K562 (cell line): Measurements from ENCODE around the gene HOATZ. TPM values are rescaled to one million over a fixed set of nuclear protein-coding genes. Genes with fewer than 3 reads are reported as not detected.

ENCODE experiments used
- ATAC-seq: fragments of 200-7000 bp; cut with Tn5 transposase; 3 replicates; pipeline ENCODE4 v1.9.1; 2020; ENCODE audit warnings: moderate library complexity
- BruUV-seq: library from RNA; stranded (reverse); fragments of 400-500 nt; replicated peaks from 2 replicates; lab custom pipeline; 2021; lab: Mats Ljungman, UMichigan
- CTCF ChIA-PET: fragments of 300-600 bp; formaldehyde crosslinking; extraction: SDS; loops from one replicate; lab custom pipeline; 2021; ENCODE audit warnings: low intra/inter-chr PET ratio; lab: Yijun Ruan, JAX
- POLR2A ChIA-PET: fragments of 300-600, 350-650 bp; sonication (Branson Sonifier 250); formaldehyde crosslinking; extraction: SDS; loops from one replicate; lab custom pipeline; 2021; ENCODE audit warnings: antibody characterized with exemption, inconsistent platforms; lab: Yijun Ruan, JAX
- DNase-seq, 4 experiments: peaks; one replicate each; pipeline versions ENCODE4 v3.0.0 to v3.0.0-alpha.2; 2011 to 2018; ENCODE audit warnings: low spot score in 3 of 4, mixed read lengths in 3 of 4; ENCODE audit errors: extremely low read depth in 1 of 4
- FAIRE-seq: peaks from 2 replicates; lab custom pipeline; 2011; peaks lifted over from hg19 to GRCh38; lab: Jason Lieb, UNC
- H2AFZ ChIP-seq: 2 replicates; pipeline ENCODE4 v1.6.0; 2011; ENCODE audit warnings: low read depth, low read length, control low read depth, inconsistent platforms
- H3K27ac ChIP-seq: fragments of 200-600 bp; 3 replicates; pipeline ENCODE4 v1.8.0; 2011; ENCODE audit warnings: low read depth, mild to moderate bottlenecking, control low read depth, inconsistent platforms, low read length, moderate library complexity, mixed read lengths; ENCODE audit errors: extremely low read depth
- H3K27me3 ChIP-seq, 2 experiments: fragments of 300-600 bp in 1 of 2; 2 replicates in 1 of 2; 3 replicates in 1 of 2; pipeline versions ENCODE4 v1.6.0 to v1.8.0; 2011; ENCODE audit warnings: inconsistent platforms in 2 of 2, low read length in 2 of 2, mild to moderate bottlenecking in 1 of 2, mixed read lengths in 1 of 2, moderate library complexity in 1 of 2; ENCODE audit not compliant: control insufficient read depth in 2 of 2, insufficient read depth in 2 of 2
- H3K36me3 ChIP-seq: fragments of 300-600 bp; 3 replicates; pipeline ENCODE4 v1.8.0; 2011; ENCODE audit warnings: mild to moderate bottlenecking, low read length, inconsistent platforms; ENCODE audit not compliant: control insufficient read depth, insufficient read depth
- H3K4me1 ChIP-seq, 2 experiments: fragments of 200-600 bp in 1 of 2; replicated peaks in 1 of 2; 2 replicates in 1 of 2; 3 replicates in 1 of 2; pipeline versions ENCODE4 v1.5.1 to v1.8.0; 2011; ENCODE audit warnings: inconsistent platforms in 2 of 2, low read length in 2 of 2, mild to moderate bottlenecking in 1 of 2, mixed read lengths in 1 of 2, moderate library complexity in 1 of 2; ENCODE audit not compliant: control insufficient read depth in 2 of 2, insufficient read depth in 2 of 2
- H3K4me2 ChIP-seq: 2 replicates; pipeline ENCODE4 v1.6.1; 2011; ENCODE audit warnings: low read length, control low read depth, inconsistent platforms, mixed read lengths; ENCODE audit not compliant: insufficient read depth
- H3K4me3 ChIP-seq: fragments of 200-600 bp; sonication (generic), shearing (Covaris generic); 2 replicates; pipeline ENCODE4 v1.5.1; 2016; ENCODE audit warnings: control low read depth, inconsistent platforms
- H3K79me2 ChIP-seq: fragments of 200-600 bp; 3 replicates; pipeline ENCODE4 v1.8.0; 2011; ENCODE audit warnings: low read length, inconsistent platforms; ENCODE audit not compliant: control insufficient read depth, insufficient read depth
- H3K9ac ChIP-seq, 2 experiments: 2 replicates each; pipeline versions ENCODE4 v1.6.0 to v1.6.1; 2011; ENCODE audit warnings: low read depth in 2 of 2, low read length in 2 of 2, control low read depth in 1 of 2, inconsistent platforms in 1 of 2, mild to moderate bottlenecking in 1 of 2, mixed read lengths in 1 of 2; ENCODE audit not compliant: insufficient read depth in 1 of 2
- H3K9me1 ChIP-seq: one replicate; pipeline ENCODE4 v1.6.0; 2011; ENCODE audit warnings: inconsistent platforms, mild to moderate bottlenecking, low read length, moderate library complexity; ENCODE audit not compliant: control insufficient read depth, insufficient read depth
- H3K9me3 ChIP-seq: replicated peaks from 2 replicates; pipeline ENCODE4 v1.5.1; 2011; ENCODE audit warnings: low read depth, low read length, inconsistent platforms; ENCODE audit not compliant: control insufficient read depth, insufficient read depth
- H4K20me1 ChIP-seq: replicated peaks from 2 replicates; pipeline ENCODE4 v1.6.1; 2011; ENCODE audit warnings: low read length, inconsistent platforms, mixed read lengths; ENCODE audit not compliant: control insufficient read depth, insufficient read depth
- ARHGAP35 ChIP-seq: fragments of 450-650 bp; IDR thresholded peaks from 2 replicates; pipeline ENCODE4 v1.6.1; 2018; ENCODE audit not compliant: partially characterized antibody
- ASH1L ChIP-seq: fragments of 450-650 bp; IDR thresholded peaks from 2 replicates; pipeline ENCODE4 v1.6.1; 2018; ENCODE audit warnings: borderline replicate concordance, mild to moderate bottlenecking, low read depth; ENCODE audit not compliant: partially characterized antibody
- CHD1 ChIP-seq: fragments of 200-600 bp; sonication (generic); IDR thresholded peaks from one replicate; pipeline ENCODE4 v1.6.1; 2012; ENCODE audit warnings: mild to moderate bottlenecking, moderate library complexity, low read length, inconsistent platforms
- GTF2A2 ChIP-seq: IDR thresholded peaks from 2 replicates; pipeline ENCODE4 v1.6.1; 2016; ENCODE audit warnings: mild to moderate bottlenecking, missing genetic modification characterization, missing compliant biosample characterization
- HNRNPLL ChIP-seq: fragments of 200-400 bp; formaldehyde crosslinking; IDR thresholded peaks from 2 replicates; pipeline ENCODE4 v1.6.1; 2017; ENCODE audit warnings: low read length, low read depth, mild to moderate bottlenecking; ENCODE audit not compliant: poor library complexity, severe bottlenecking
- MYC ChIP-seq, 2 experiments: fragments of 250-450 bp in 1 of 2; sonication (Bioruptor Pico) in 1 of 2; IDR thresholded peaks; 2 replicates each; pipeline versions ENCODE4 v1.5.1 to v1.6.1; 2012 to 2021; ENCODE audit warnings: low read depth in 2 of 2, borderline replicate concordance in 1 of 2, improper control_type of control experiment in 1 of 2, low read length in 1 of 2, mild to moderate bottlenecking in 1 of 2, moderate library complexity in 1 of 2
- PRPF4 ChIP-seq: fragments of 200-400 bp; formaldehyde crosslinking; IDR thresholded peaks from one replicate; pipeline ENCODE4 v1.6.1; 2017; ENCODE audit warnings: low read length, low read depth, mild to moderate bottlenecking; ENCODE audit not compliant: insufficient read depth, poor library complexity, severe bottlenecking
- in situ Hi-C: fragments of 300-500 bp; cut with MboI; formaldehyde crosslinking; loops from 4 replicates; pipeline ENCODE4 v1.15.0; 2018; ENCODE audit warnings: inconsistent platforms, mixed read lengths
- intact Hi-C: fragments of 100-400 bp; cut with micrococcal nuclease; formaldehyde crosslinking; loops from 2 replicates; pipeline ENCODE4 v1.14.2; 2022
- polyA plus RNA-seq, 8 experiments: library from polyadenylated mRNA; depleted of rRNA in 4 of 8; stranded (reverse) in 5 of 8; unstranded in 3 of 8; fragments of >200 nt; fragmentation: Nextera tagmentation in 2 of 8; fragmentation: Illumina TruSeq in 1 of 8; extraction: Ambion mirVana in 2 of 8; extraction: Trizol in 1 of 8; gene quantifications; 2 replicates each; pipeline versions ENCODE4 v1.2.1 to v1.2.3, GENCODE V29; 2011 to 2014; ENCODE audit warnings: inconsistent platforms in 1 of 8, missing spikeins in 1 of 8
- total RNA-seq, 7 experiments: library from RNA; depleted of rRNA in 6 of 7; stranded (reverse); fragments of >200 nt in 6 of 7; fragmentation: Illumina TruSeq in 2 of 7; extraction: Trizol in 2 of 7; gene quantifications; 2 replicates each; pipeline versions ENCODE4 v1.2.1 to v1.2.3, GENCODE V29; 2011 to 2021; ENCODE audit warnings: low replicate concordance in 1 of 7
- TF ChIP-seq, protein P1 (sequence below): sonication (generic); formaldehyde crosslinking; IDR thresholded peaks from 2 replicates; pipeline ENCODE4 v1.8.0; 2022; ENCODE audit warnings: mild to moderate bottlenecking, missing genetic modification reagents
- TF ChIP-seq, protein P2 (sequence below): fragments of 200-800 bp; sonication (Bioruptor generic); IDR thresholded peaks from 2 replicates; pipeline ENCODE4 v1.6.1; 2016; ENCODE audit warnings: missing genetic modification characterization, missing compliant biosample characterization

The HOATZ gene
- total and polyA plus RNA-seq, 9 of the 15 experiments (the other 6 are each of a cell fraction or from before 2014, with no cell fraction given), result not detected

GRCh38 chr11:111550258-111550657 lies 35.7 kb downstream of the HOATZ start (continued):
- no peak for TF ChIP-seq ARHGAP35

DNA sequence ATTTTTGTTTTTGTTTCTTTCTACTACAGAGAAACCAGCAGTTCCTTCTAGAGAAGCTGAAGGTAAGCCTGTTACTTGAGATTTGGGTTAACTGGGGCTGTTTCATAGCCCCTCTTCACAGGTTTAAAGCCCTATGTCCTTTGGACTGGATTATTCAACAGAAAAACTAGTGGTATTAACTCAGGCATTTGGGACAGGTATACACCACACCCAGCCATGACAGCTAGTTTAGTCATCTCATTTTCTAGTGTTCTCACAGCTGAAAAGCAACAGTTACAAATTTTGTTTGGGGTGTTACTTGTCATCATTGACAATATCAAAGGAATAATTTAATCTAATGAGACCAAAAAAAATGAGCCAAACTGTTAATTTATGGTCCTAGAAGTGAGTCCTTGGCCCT lies 40.0 kb downstream of the HOATZ start:
- in situ Hi-C loops, result no loop called here
- Histone ChIP-seq H3K36me3 (no peaks in the 10 kb centered on the region), H3K9me3 (no peaks in the 10 kb centered on the region)
- no peak for TF ChIP-seq GTF2A2
- TF ChIP-seq PRPF4, result no peak
- no peak for TF ChIP-seq MYC (IDR thresholded peaks at IDR 0.05; ENCODE audit: low read depth, low read length)
- no peak for TF ChIP-seq MYC (CRISPR knock-in tag; IDR thresholded peaks at IDR 0.05; ENCODE audit: borderline replicate concordance, low read depth)
- TF ChIP-seq, protein P1, sequence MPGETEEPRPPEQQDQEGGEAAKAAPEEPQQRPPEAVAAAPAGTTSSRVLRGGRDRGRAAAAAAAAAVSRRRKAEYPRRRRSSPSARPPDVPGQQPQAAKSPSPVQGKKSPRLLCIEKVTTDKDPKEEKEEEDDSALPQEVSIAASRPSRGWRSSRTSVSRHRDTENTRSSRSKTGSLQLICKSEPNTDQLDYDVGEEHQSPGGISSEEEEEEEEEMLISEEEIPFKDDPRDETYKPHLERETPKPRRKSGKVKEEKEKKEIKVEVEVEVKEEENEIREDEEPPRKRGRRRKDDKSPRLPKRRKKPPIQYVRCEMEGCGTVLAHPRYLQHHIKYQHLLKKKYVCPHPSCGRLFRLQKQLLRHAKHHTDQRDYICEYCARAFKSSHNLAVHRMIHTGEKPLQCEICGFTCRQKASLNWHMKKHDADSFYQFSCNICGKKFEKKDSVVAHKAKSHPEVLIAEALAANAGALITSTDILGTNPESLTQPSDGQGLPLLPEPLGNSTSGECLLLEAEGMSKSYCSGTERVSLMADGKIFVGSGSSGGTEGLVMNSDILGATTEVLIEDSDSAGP, result no peak
- no peak for TF ChIP-seq CHD1
- TF ChIP-seq, protein P2, sequence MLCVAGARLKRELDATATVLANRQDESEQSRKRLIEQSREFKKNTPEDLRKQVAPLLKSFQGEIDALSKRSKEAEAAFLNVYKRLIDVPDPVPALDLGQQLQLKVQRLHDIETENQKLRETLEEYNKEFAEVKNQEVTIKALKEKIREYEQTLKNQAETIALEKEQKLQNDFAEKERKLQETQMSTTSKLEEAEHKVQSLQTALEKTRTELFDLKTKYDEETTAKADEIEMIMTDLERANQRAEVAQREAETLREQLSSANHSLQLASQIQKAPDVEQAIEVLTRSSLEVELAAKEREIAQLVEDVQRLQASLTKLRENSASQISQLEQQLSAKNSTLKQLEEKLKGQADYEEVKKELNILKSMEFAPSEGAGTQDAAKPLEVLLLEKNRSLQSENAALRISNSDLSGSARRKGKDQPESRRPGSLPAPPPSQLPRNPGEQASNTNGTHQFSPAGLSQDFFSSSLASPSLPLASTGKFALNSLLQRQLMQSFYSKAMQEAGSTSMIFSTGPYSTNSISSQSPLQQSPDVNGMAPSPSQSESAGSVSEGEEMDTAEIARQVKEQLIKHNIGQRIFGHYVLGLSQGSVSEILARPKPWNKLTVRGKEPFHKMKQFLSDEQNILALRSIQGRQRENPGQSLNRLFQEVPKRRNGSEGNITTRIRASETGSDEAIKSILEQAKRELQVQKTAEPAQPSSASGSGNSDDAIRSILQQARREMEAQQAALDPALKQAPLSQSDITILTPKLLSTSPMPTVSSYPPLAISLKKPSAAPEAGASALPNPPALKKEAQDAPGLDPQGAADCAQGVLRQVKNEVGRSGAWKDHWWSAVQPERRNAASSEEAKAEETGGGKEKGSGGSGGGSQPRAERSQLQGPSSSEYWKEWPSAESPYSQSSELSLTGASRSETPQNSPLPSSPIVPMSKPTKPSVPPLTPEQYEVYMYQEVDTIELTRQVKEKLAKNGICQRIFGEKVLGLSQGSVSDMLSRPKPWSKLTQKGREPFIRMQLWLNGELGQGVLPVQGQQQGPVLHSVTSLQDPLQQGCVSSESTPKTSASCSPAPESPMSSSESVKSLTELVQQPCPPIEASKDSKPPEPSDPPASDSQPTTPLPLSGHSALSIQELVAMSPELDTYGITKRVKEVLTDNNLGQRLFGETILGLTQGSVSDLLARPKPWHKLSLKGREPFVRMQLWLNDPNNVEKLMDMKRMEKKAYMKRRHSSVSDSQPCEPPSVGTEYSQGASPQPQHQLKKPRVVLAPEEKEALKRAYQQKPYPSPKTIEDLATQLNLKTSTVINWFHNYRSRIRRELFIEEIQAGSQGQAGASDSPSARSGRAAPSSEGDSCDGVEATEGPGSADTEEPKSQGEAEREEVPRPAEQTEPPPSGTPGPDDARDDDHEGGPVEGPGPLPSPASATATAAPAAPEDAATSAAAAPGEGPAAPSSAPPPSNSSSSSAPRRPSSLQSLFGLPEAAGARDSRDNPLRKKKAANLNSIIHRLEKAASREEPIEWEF (CRISPR knock-in tag), result no peak
- no peak for TF ChIP-seq HNRNPLL
- no peak for TF ChIP-seq ASH1L
- TF ChIP-seq, all 486 proteins: peak for 0
- no peak for FAIRE-seq
- ChIA-PET POLR2A (no interaction called here), CTCF (interaction anchor here (0.7 kb wide), 1 partner anchor 12 kb away, joined by 3 read pairs; no protein-coding TSS in a partner anchor)
- no TSS peak for BruUV-seq
- DNase-seq, result no peak
- no peaks in the 10 kb centered on the region for H4K20me1 ChIP-seq
- no peak overlapping the region for H3K27ac ChIP-seq
- ATAC-seq, result no peak
- intact Hi-C loops, result no loop called here
- no peak overlapping the region for H3K4me2 ChIP-seq
- H3K79me2 ChIP-seq, result no peaks in the 10 kb centered on the region
- H3K4me3 ChIP-seq, result no peak overlapping the region
- no peaks in the 10 kb centered on the region for H3K9me1 ChIP-seq
- no peak overlapping the region for H3K9ac ChIP-seq
- H3K4me1 ChIP-seq, result no peaks in the 10 kb centered on the region
- peaks cover 5 to 6% of the 10 kb centered on the region in 2 experiments; a peak in 4 of 5 replicates for H3K27me3 ChIP-seq
- H2AFZ ChIP-seq, result no peak overlapping the region
